GM23338 (cell line): ENCODE measurements around the gene PROB1. TPM values are rescaled to one million over a fixed set of nuclear protein-coding genes. Genes with fewer than 3 reads are reported as not detected.

ENCODE experiments used
- ATAC-seq: fragments of 200-7000 bp; cut with Tn5 transposase; 3 replicates; pipeline ENCODE4 v1.9.1; 2020
- DNase-seq: peaks from one replicate; pipeline ENCODE4 v3.0.0-alpha.2; 2015; ENCODE audit warnings: low spot score
- H2AFZ ChIP-seq: fragments of 200-600 bp; sonication (generic); 2 replicates; pipeline ENCODE4 v1.8.0; 2016; ENCODE audit warnings: antibody characterized with exemption, mild to moderate bottlenecking, moderate library complexity
- H3F3A ChIP-seq: fragments of 200-600 bp; sonication (generic); replicated peaks from 2 replicates; pipeline ENCODE4 v1.8.0; 2017; ENCODE audit warnings: antibody characterized with exemption, mixed run types, low read depth
- H3K27ac ChIP-seq: fragments of 200-600 bp; sonication (generic); 2 replicates; pipeline ENCODE4 v1.6.1; 2016; ENCODE audit warnings: low read depth
- H3K27me3 ChIP-seq: fragments of 200-600 bp; sonication (generic); 2 replicates; pipeline ENCODE4 v1.8.0; 2016; ENCODE audit warnings: mild to moderate bottlenecking, mixed run types, moderate library complexity; ENCODE audit not compliant: insufficient read depth
- H3K36me3 ChIP-seq: fragments of 200-600 bp; sonication (generic); 2 replicates; pipeline ENCODE4 v1.8.0; 2016; ENCODE audit warnings: mild to moderate bottlenecking; ENCODE audit not compliant: insufficient read depth
- H3K4me1 ChIP-seq: fragments of 200-600 bp; sonication (generic); 2 replicates; pipeline ENCODE4 v1.8.0; 2016; ENCODE audit warnings: mild to moderate bottlenecking, moderate library complexity; ENCODE audit not compliant: insufficient read depth
- H3K4me2 ChIP-seq: fragments of 200-600 bp; sonication (generic); 2 replicates; pipeline ENCODE4 v1.7.1; 2017; ENCODE audit warnings: mixed run types
- H3K4me3 ChIP-seq: fragments of 200-600 bp; sonication (generic); 2 replicates; pipeline ENCODE4 v1.6.1; 2016; ENCODE audit warnings: mixed run types
- H3K79me2 ChIP-seq: fragments of 200-600 bp; sonication (generic); replicated peaks from 2 replicates; pipeline ENCODE4 v1.8.0; 2017; ENCODE audit warnings: mild to moderate bottlenecking; ENCODE audit not compliant: insufficient read depth
- H3K9me2 ChIP-seq: fragments of 200-600 bp; sonication (generic); 2 replicates; pipeline ENCODE4 v1.8.0; 2017; ENCODE audit not compliant: insufficient read depth
- H4K20me1 ChIP-seq: fragments of 200-600 bp; sonication (generic); replicated peaks from 2 replicates; pipeline ENCODE4 v1.8.0; 2017; ENCODE audit warnings: mild to moderate bottlenecking; ENCODE audit not compliant: insufficient read depth
- H3K27ac Mint-ChIP-seq: 2 replicates; pipeline ENCODE4 v1.8.0; 2020; ENCODE audit warnings: inconsistent platforms, mild to moderate bottlenecking, moderate library complexity, mixed read lengths
- H3K27me3 Mint-ChIP-seq: 3 replicates; pipeline ENCODE4 v1.8.0; 2022; ENCODE audit warnings: low read depth, mild to moderate bottlenecking, moderate library complexity, mixed read lengths, inconsistent platforms; ENCODE audit not compliant: insufficient read depth, poor library complexity
- H3K36me3 Mint-ChIP-seq: 3 replicates; pipeline ENCODE4 v1.8.0; 2021; ENCODE audit warnings: low read depth, mild to moderate bottlenecking, inconsistent platforms, moderate library complexity, mixed read lengths
- H3K4me1 Mint-ChIP-seq: 3 replicates; pipeline ENCODE4 v1.8.0; 2020; ENCODE audit warnings: mild to moderate bottlenecking, inconsistent platforms, mixed read lengths
- H3K4me3 Mint-ChIP-seq: 3 replicates; pipeline ENCODE4 v1.8.0; 2021; ENCODE audit warnings: moderate library complexity, mild to moderate bottlenecking, inconsistent platforms, mixed read lengths
- H3K9me3 Mint-ChIP-seq: 3 replicates; pipeline ENCODE4 v1.8.0; 2020; ENCODE audit warnings: moderate library complexity, mild to moderate bottlenecking, inconsistent platforms, mixed read lengths
- CREB1 ChIP-seq: fragments of 250-450 bp; sonication (Bioruptor Pico); IDR thresholded peaks from 2 replicates; pipeline ENCODE4 v1.5.0; 2020; ENCODE audit warnings: low read depth, mild to moderate bottlenecking, moderate library complexity
- EZH2 ChIP-seq: fragments of 200-600 bp; sonication (generic); IDR thresholded peaks from one replicate; pipeline ENCODE4 v1.8.0; 2017; ENCODE audit warnings: antibody characterized with exemption, mild to moderate bottlenecking, low read depth; ENCODE audit not compliant: unreplicated experiment
- EZH2phosphoT487 ChIP-seq: fragments of 200-600 bp; sonication (generic); IDR thresholded peaks from one replicate; pipeline ENCODE4 v1.8.1; 2018; ENCODE audit warnings: antibody characterized with exemption; ENCODE audit not compliant: unreplicated experiment
- JUNB ChIP-seq: IDR thresholded peaks from one replicate; pipeline ENCODE4 v1.6.1; 2016; ENCODE audit warnings: antibody characterized with exemption; ENCODE audit not compliant: unreplicated experiment
- POLR2AphosphoS5 ChIP-seq: IDR thresholded peaks from 2 replicates; pipeline ENCODE4 v1.6.1; 2016; ENCODE audit warnings: antibody characterized with exemption, low read depth
- REST ChIP-seq: IDR thresholded peaks from one replicate; pipeline ENCODE4 v1.6.1; 2018; ENCODE audit warnings: antibody characterized with exemption; ENCODE audit not compliant: unreplicated experiment
- ZNF114 ChIP-seq: fragments of 250-450 bp; sonication (Bioruptor Pico); IDR thresholded peaks from 2 replicates; pipeline ENCODE4 v1.5.0; 2020; ENCODE audit warnings: mild to moderate bottlenecking, moderate library complexity
- ZNF331 ChIP-seq: fragments of 250-450 bp; sonication (Bioruptor Pico); IDR thresholded peaks from 2 replicates; pipeline ENCODE4 v1.5.0; 2020; ENCODE audit warnings: low read depth, mild to moderate bottlenecking, moderate library complexity
- polyA plus RNA-seq: library from polyadenylated mRNA; unstranded; fragments of >200 nt; fragmentation: Nextera tagmentation; extraction: Ambion mirVana; gene quantifications from 2 replicates; pipeline ENCODE4 v1.2.1, GENCODE V29; 2016
- total RNA-seq: library from RNA; depleted of rRNA; stranded (reverse); fragments of >200 nt; shearing (Covaris generic); gene quantifications from 2 replicates; pipeline ENCODE4 v1.2.3, GENCODE V29; 2014
- TF ChIP-seq, protein P1 (sequence below), 2 experiments: fragments of 200-600 bp in 1 of 2; sonication (generic) in 1 of 2; conservative IDR thresholded peaks; 2 replicates each; pipeline versions ENCODE4 v1.5.1 to v1.6.1; 2016 to 2017; ENCODE audit warnings: antibody characterized with exemption in 2 of 2, low read depth in 2 of 2, mild to moderate bottlenecking in 2 of 2, moderate library complexity in 1 of 2
- TF ChIP-seq, protein P2 (sequence below): fragments of 250-450 bp; sonication (Bioruptor Pico); IDR thresholded peaks from 2 replicates; pipeline ENCODE4 v1.5.0; 2020; ENCODE audit warnings: mild to moderate bottlenecking, moderate library complexity

Gene PROB1
- total and polyA plus RNA-seq, 2 experiments from 2014 or later, result 0.73 to 2.7 TPM

DNA sequence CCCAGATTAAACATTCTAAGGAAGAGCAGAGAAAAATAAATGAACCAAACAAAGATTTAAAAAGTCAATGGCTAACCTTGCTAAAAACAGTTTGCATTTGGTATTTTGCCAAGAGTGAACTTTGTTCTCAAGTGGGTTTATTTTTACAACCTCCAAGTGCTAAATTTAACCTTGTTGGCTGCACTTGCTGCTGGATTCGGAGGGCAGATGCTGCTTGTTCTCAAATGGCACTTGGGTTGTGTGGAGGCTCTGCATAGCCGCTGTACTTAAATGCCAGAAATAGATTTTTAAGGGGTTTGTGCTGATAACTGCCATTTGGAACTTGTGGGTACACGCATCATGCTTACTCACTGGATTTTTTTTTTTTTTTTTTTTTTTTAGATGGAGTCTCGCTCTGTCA is 22.3 kb upstream of the PROB1 start (continued):
- TF ChIP-seq JUNB (no peak), ZNF114 (CRISPR knock-in tag) (no peak), REST (no peak)
- TF ChIP-seq, protein P1, sequence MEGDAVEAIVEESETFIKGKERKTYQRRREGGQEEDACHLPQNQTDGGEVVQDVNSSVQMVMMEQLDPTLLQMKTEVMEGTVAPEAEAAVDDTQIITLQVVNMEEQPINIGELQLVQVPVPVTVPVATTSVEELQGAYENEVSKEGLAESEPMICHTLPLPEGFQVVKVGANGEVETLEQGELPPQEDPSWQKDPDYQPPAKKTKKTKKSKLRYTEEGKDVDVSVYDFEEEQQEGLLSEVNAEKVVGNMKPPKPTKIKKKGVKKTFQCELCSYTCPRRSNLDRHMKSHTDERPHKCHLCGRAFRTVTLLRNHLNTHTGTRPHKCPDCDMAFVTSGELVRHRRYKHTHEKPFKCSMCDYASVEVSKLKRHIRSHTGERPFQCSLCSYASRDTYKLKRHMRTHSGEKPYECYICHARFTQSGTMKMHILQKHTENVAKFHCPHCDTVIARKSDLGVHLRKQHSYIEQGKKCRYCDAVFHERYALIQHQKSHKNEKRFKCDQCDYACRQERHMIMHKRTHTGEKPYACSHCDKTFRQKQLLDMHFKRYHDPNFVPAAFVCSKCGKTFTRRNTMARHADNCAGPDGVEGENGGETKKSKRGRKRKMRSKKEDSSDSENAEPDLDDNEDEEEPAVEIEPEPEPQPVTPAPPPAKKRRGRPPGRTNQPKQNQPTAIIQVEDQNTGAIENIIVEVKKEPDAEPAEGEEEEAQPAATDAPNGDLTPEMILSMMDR (conservative IDR thresholded peaks at IDR 0.05; ENCODE audit: low read depth in 2 of 2), result no peak

DNA sequence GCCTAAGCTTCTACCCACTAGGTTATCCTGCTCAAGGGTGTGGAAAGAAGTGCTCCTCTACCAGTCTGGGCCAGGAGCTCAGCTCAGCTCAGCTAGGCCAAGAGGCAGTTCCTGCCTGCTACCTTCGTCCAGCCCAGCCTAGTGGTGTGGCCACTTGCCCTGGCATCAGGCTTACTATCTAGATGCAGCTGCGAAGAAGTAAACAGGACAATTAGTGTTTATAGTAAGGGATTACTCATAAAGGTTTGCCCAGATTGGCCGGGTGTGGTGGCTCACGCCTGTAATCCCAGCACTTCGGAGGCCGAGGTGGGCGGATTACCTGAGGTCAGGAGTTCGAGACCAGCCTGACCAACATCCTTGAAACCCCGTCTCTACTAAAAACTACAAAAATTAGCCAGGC is 21.7 kb upstream of the PROB1 start:
- no peak overlapping the region for H3K4me2 ChIP-seq
- H3K4me3 Mint-ChIP-seq, result no peak overlapping the region
- peaks cover 15% of the 10 kb centered on the region for H3K36me3 Mint-ChIP-seq
- H3K79me2 ChIP-seq, result no peaks in the 10 kb centered on the region
- H4K20me1 ChIP-seq, result no peaks in the 10 kb centered on the region
- no peaks in the 10 kb centered on the region for H3K9me2 ChIP-seq
- no peaks in the 10 kb centered on the region for H3K4me1 ChIP-seq
- H3F3A ChIP-seq, result peaks cover 3% of the 10 kb centered on the region; the same call in 1 of the 2 replicates
- no peaks in the 10 kb centered on the region for H3K9me3 Mint-ChIP-seq
- no peak overlapping the region for H2AFZ ChIP-seq
- DNase-seq, result no peak
- ATAC-seq, result no peak
- H3K27me3 Mint-ChIP-seq, result no peaks in the 10 kb centered on the region
- H3K27me3 ChIP-seq, result no peaks in the 10 kb centered on the region
- no peak overlapping the region for H3K4me3 ChIP-seq
- peaks cover 15% of the 10 kb centered on the region for H3K4me1 Mint-ChIP-seq
- no peak overlapping the region for H3K27ac ChIP-seq
- peaks cover 4% of the 10 kb centered on the region; the same call in 1 of the 2 replicates for H3K36me3 ChIP-seq
- no peak overlapping the region for H3K27ac Mint-ChIP-seq
- no peak for TF ChIP-seq ZNF114 (CRISPR knock-in tag)
- TF ChIP-seq EZH2phosphoT487, result no peak
- no peak for TF ChIP-seq EZH2
- TF ChIP-seq, protein P1 (conservative IDR thresholded peaks at IDR 0.05; ENCODE audit: low read depth in 2 of 2), result no peak
- TF ChIP-seq, protein P2, sequence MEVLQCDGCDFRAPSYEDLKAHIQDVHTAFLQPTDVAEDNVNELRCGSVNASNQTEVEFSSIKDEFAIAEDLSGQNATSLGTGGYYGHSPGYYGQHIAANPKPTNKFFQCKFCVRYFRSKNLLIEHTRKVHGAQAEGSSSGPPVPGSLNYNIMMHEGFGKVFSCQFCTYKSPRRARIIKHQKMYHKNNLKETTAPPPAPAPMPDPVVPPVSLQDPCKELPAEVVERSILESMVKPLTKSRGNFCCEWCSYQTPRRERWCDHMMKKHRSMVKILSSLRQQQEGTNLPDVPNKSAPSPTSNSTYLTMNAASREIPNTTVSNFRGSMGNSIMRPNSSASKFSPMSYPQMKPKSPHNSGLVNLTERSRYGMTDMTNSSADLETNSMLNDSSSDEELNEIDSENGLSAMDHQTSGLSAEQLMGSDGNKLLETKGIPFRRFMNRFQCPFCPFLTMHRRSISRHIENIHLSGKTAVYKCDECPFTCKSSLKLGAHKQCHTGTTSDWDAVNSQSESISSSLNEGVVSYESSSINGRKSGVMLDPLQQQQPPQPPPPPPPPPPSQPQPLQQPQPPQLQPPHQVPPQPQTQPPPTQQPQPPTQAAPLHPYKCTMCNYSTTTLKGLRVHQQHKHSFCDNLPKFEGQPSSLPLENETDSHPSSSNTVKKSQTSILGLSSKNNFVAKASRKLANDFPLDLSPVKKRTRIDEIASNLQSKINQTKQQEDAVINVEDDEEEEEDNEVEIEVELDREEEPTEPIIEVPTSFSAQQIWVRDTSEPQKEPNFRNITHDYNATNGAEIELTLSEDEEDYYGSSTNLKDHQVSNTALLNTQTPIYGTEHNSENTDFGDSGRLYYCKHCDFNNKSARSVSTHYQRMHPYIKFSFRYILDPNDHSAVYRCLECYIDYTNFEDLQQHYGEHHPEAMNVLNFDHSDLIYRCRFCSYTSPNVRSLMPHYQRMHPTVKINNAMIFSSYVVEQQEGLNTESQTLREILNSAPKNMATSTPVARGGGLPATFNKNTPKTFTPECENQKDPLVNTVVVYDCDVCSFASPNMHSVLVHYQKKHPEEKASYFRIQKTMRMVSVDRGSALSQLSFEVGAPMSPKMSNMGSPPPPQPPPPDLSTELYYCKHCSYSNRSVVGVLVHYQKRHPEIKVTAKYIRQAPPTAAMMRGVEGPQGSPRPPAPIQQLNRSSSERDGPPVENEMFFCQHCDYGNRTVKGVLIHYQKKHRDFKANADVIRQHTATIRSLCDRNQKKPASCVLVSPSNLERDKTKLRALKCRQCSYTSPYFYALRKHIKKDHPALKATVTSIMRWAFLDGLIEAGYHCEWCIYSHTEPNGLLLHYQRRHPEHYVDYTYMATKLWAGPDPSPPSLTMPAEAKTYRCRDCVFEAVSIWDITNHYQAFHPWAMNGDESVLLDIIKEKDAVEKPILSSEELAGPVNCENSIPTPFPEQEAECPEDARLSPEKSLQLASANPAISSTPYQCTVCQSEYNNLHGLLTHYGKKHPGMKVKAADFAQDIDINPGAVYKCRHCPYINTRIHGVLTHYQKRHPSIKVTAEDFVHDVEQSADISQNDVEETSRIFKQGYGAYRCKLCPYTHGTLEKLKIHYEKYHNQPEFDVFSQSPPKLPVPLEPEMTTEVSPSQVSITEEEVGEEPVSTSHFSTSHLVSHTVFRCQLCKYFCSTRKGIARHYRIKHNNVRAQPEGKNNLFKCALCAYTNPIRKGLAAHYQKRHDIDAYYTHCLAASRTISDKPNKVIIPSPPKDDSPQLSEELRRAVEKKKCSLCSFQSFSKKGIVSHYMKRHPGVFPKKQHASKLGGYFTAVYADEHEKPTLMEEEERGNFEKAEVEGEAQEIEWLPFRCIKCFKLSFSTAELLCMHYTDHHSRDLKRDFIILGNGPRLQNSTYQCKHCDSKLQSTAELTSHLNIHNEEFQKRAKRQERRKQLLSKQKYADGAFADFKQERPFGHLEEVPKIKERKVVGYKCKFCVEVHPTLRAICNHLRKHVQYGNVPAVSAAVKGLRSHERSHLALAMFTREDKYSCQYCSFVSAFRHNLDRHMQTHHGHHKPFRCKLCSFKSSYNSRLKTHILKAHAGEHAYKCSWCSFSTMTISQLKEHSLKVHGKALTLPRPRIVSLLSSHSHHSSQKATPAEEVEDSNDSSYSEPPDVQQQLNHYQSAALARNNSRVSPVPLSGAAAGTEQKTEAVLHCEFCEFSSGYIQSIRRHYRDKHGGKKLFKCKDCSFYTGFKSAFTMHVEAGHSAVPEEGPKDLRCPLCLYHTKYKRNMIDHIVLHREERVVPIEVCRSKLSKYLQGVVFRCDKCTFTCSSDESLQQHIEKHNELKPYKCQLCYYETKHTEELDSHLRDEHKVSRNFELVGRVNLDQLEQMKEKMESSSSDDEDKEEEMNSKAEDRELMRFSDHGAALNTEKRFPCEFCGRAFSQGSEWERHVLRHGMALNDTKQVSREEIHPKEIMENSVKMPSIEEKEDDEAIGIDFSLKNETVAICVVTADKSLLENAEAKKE (CRISPR knock-in tag), result no peak
- no peak for TF ChIP-seq POLR2AphosphoS5
- no peak for TF ChIP-seq CREB1 (CRISPR knock-in tag)
- no peak for TF ChIP-seq ZNF331 (CRISPR knock-in tag)
